Activated naive CD8-positive, alpha-beta T cell treated with anti-CD3 and anti-CD28 coated beads, Interleukin-2, amount 10 ng/mL, durations not matched to agents 7 days and 5 days (primary cell): ENCODE data around the gene MUS81. TPM values are rescaled to one million over a fixed set of nuclear protein-coding genes. Genes with fewer than 3 reads are reported as not detected.
A peak's percentile ranks its signal among the peaks of the same experiment; 100 is the strongest.

Experiments used
- ATAC-seq: fragments of 150-1000 bp; cut with Tn5 transposase; one replicate; pipeline ENCODE4 v1.10.0; 2021; ENCODE audit warnings: low read depth, moderate library complexity
- POLR2A ChIA-PET: fragments of 350-600 bp; sonication (Branson Sonifier 250); formaldehyde crosslinking; loops from one replicate; lab custom pipeline; 2021; ENCODE audit warnings: antibody characterized with exemption; lab: Charles Lee
- DNase-seq: peaks from one replicate; pipeline ENCODE4 v3.0.0; 2021
- H3K27ac Mint-ChIP-seq: one replicate; pipeline ENCODE4 v1.8.0; 2022; ENCODE audit warnings: mild to moderate bottlenecking, mixed read lengths
- H3K27me3 Mint-ChIP-seq: one replicate; pipeline ENCODE4 v1.8.0; 2022; ENCODE audit warnings: mild to moderate bottlenecking, moderate library complexity, mixed read lengths
- H3K36me3 Mint-ChIP-seq: one replicate; pipeline ENCODE4 v1.8.0; 2021; ENCODE audit warnings: mild to moderate bottlenecking, mixed read lengths
- H3K4me1 Mint-ChIP-seq: one replicate; pipeline ENCODE4 v1.8.0; 2021; ENCODE audit warnings: mixed read lengths
- H3K4me3 Mint-ChIP-seq: one replicate; pipeline ENCODE4 v1.8.0; 2022; ENCODE audit warnings: mild to moderate bottlenecking, moderate library complexity, mixed read lengths
- H3K9me3 Mint-ChIP-seq: one replicate; pipeline ENCODE4 v1.8.0; 2021; ENCODE audit warnings: mixed read lengths
- total RNA-seq, 2 experiments: library from RNA; stranded (reverse); gene quantifications; one replicate each; pipeline ENCODE4 v1.2.3, GENCODE V29; 2021

MUS81 gene
- total RNA-seq, 2 experiments from 2014 or later: 102 to 110 TPM

GRCh38 chr11:65851083-65851579 lies 9.1 kb upstream of the MUS81 start:
- H3K27ac Mint-ChIP-seq: no peak overlapping the region
- POLR2A ChIA-PET: interaction anchor here (0.8 to 5.6 kb wide), 9 partner anchors 10 to 39 kb away, joined by 3 to 25 read pairs (median 5); partner anchors contain the start of genes CCDC85B, MUS81 and SNX32
- H3K9me3 Mint-ChIP-seq: peaks cover 2% of the 10 kb centered on the region
- H3K4me3 Mint-ChIP-seq: no peak overlapping the region
- peaks cover 44% of the 10 kb centered on the region for H3K36me3 Mint-ChIP-seq
- DNase-seq (no peak), ATAC-seq (peak; percentile 5)
- peaks cover 3% of the 10 kb centered on the region for H3K27me3 Mint-ChIP-seq
- H3K4me1 Mint-ChIP-seq: peaks cover 24% of the 10 kb centered on the region

DNA sequence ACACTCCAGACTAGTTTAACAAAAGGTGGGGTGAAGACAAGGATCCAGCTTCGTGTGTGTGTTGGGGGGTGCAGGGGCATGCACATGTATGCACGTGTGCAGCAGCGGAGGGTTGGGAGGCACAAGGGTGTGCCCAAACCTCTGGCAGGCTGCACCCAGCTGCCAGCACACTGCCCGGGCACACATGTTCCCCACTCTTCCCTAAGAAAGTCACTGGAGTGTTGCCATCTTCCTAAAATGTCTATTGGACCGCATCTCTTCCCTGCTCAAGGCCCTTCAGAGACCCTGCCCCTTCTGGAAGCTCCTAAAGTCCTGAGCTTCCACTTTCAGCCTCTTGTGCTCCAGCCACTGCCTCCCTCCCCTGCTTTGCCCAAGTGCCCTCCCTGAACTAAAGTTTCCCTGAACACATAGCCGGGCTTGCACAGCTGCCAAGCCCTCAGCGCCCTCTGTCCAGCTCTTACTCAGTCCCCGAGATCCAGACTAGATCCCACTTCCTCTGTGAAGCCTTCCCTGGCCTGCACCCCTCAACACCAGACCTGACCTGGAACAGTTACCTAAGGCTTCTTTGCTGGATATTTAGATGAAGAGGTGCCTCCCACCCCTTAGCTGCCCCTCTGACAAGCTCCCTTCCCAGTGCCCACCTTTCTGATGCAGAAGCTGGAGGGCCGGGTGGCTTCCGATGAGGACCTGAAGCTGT lies 8.3 kb upstream of the MUS81 start:
- POLR2A ChIA-PET: interaction anchor here (0.8 to 5.6 kb wide), 11 partner anchors 9 to 38 kb away, joined by 3 to 25 read pairs (median 5); partner anchors contain the start of genes CCDC85B, MUS81 and SNX32
- DNase-seq: no peak
- peaks cover 3% of the 10 kb centered on the region for H3K27me3 Mint-ChIP-seq
- peaks cover 2% of the 10 kb centered on the region for H3K9me3 Mint-ChIP-seq
- peak overlapping the region; percentile 33 for H3K27ac Mint-ChIP-seq
- no peak for ATAC-seq
- no peak overlapping the region for H3K4me3 Mint-ChIP-seq
- H3K4me1 Mint-ChIP-seq: peaks cover 31% of the 10 kb centered on the region
- H3K36me3 Mint-ChIP-seq: peaks cover 52% of the 10 kb centered on the region

- Mint-ChIP-seq H3K4me3 (no peak overlapping the region), H3K36me3 (peaks cover 52% of the 10 kb centered on the region), H3K9me3 (peaks cover 2% of the 10 kb centered on the region), H3K4me1 (peaks cover 31% of the 10 kb centered on the region), H3K27ac (no peak overlapping the region), H3K27me3 (peaks cover 3% of the 10 kb centered on the region)
- no peak for ATAC-seq
- DNase-seq: no peak
- POLR2A ChIA-PET: interaction anchor here (1.0 to 5.6 kb wide), 11 partner anchors 9 to 38 kb away, joined by 3 to 25 read pairs (median 5); partner anchors contain the start of genes CCDC85B and MUS81
Observed at GRCh38 chr11:65852508-65853245, 7.6 kb upstream of the MUS81 start.

GRCh38 chr11:65853246-65853979 lies 6.8 kb upstream of the MUS81 start:
- Mint-ChIP-seq H3K36me3 (peaks cover 52% of the 10 kb centered on the region), H3K27me3 (no peaks in the 10 kb centered on the region), H3K4me1 (peaks cover 33% of the 10 kb centered on the region), H3K4me3 (no peak overlapping the region), H3K27ac (no peak overlapping the region), H3K9me3 (peaks cover 2% of the 10 kb centered on the region)
- no peak for DNase-seq
- no peak for ATAC-seq
- POLR2A ChIA-PET: interaction anchor here (0.6 to 5.6 kb wide), 9 partner anchors 8 to 31 kb away, joined by 3 to 25 read pairs (median 5); partner anchors contain the start of gene MUS81

DNA sequence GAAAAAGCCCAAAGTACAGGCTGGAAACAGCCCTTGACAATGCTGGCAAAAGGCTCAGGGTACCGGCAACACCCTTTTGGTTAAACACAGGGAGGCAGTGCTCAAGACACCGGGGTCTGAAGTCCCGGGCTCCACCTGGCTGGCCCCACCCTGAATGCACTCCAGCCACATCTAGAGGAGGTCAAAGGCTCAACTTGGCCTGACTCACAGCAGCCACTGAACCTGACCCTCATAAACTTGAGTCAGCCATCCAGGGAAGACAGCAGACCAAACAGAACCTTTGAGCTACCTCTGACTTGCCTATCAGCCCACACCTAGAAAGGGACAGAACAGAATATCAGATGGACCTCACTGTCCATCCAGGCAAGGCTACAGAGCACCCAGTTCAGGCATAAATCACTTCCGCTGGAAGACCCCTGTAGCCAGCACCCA lies 6.1 kb upstream of the MUS81 start:
- no peaks in the 10 kb centered on the region for H3K27me3 Mint-ChIP-seq
- ATAC-seq (no peak), DNase-seq (no peak)
- POLR2A ChIA-PET: interaction anchor here (1.1 to 3.0 kb wide), 2 partner anchors 7 to 16 kb away, joined by 3 to 22 read pairs; partner anchors contain the start of gene MUS81
- peaks cover 34% of the 10 kb centered on the region for H3K4me1 Mint-ChIP-seq
- H3K9me3 Mint-ChIP-seq: peaks cover 2% of the 10 kb centered on the region
- no peak overlapping the region for H3K27ac Mint-ChIP-seq
- H3K36me3 Mint-ChIP-seq: peaks cover 52% of the 10 kb centered on the region
- H3K4me3 Mint-ChIP-seq: peak overlapping the region; percentile 24

DNA sequence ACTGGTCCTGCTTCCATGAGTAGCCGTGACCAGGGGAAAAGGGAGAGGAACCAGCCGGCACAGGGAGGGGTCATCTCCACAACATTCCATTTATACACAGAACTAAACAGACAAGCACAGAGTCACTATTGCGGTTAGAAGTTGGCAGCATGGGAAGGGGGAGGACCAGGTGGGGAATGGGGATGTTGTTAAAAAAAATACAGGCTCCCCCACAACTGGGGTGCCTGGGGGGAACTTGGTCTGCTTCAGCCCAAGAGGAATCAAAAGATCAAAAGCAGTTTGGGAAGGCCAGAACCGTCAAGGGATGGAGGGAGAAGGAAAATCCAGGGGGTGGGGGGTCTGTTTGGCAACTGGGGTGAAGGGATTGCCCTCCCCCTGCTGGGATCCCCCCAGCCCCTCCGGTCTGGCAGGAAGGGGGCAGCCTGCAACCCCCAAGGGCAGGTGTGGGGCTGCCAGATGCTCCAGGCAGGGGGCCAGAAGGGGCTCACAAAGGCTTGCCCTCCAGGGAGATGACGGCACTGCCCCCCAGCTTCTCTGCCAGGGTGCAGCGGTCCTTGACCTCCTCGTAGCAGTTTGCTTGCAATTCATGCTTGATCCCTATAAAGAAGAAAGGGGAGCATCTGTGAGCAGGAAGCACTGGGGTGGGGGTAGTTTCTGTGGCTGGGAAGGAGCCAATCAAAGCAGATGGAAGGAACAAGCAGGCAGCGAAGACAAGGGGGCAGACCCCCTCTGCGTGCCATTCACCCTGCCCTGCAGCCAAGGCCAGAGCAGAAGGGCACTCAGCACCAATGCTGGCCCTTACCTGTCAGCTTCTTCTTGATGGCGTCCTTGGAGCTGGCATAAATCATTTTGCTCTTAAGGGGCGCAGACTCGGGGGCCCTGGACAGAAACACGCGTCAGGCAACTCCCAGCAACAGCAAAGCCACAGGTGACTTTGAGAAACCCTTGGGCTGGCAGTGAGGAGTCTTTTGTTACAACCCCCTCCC lies 5.1 kb upstream of the MUS81 start:
- POLR2A ChIA-PET: interaction anchor here (0.7 kb wide), 1 partner anchor 73 kb away, joined by 3 read pairs; no protein-coding TSS in a partner anchor
- peak overlapping the region; percentile 90 for H3K4me3 Mint-ChIP-seq
- no peaks in the 10 kb centered on the region for H3K27me3 Mint-ChIP-seq
- H3K27ac Mint-ChIP-seq: peak overlapping the region; percentile 62
- H3K36me3 Mint-ChIP-seq: peaks cover 52% of the 10 kb centered on the region
- ATAC-seq (no peak), DNase-seq (no peak)
- peaks cover 2% of the 10 kb centered on the region for H3K9me3 Mint-ChIP-seq
- peaks cover 37% of the 10 kb centered on the region for H3K4me1 Mint-ChIP-seq

- ATAC-seq (no peak), DNase-seq (no peak)
- H3K27ac Mint-ChIP-seq: peak overlapping the region; percentile 79
- no peaks in the 10 kb centered on the region for H3K27me3 Mint-ChIP-seq
- POLR2A ChIA-PET: interaction anchor here (0.7 kb wide), 1 partner anchor 72 kb away, joined by 3 read pairs; no protein-coding TSS in a partner anchor
- peak overlapping the region; percentile 90 for H3K4me3 Mint-ChIP-seq
- peaks cover 37% of the 10 kb centered on the region for H3K4me1 Mint-ChIP-seq
- peaks cover 2% of the 10 kb centered on the region for H3K9me3 Mint-ChIP-seq
- H3K36me3 Mint-ChIP-seq: peaks cover 52% of the 10 kb centered on the region
Observed at GRCh38 chr11:65855927-65856363, 4.3 kb upstream of the MUS81 start.

DNA sequence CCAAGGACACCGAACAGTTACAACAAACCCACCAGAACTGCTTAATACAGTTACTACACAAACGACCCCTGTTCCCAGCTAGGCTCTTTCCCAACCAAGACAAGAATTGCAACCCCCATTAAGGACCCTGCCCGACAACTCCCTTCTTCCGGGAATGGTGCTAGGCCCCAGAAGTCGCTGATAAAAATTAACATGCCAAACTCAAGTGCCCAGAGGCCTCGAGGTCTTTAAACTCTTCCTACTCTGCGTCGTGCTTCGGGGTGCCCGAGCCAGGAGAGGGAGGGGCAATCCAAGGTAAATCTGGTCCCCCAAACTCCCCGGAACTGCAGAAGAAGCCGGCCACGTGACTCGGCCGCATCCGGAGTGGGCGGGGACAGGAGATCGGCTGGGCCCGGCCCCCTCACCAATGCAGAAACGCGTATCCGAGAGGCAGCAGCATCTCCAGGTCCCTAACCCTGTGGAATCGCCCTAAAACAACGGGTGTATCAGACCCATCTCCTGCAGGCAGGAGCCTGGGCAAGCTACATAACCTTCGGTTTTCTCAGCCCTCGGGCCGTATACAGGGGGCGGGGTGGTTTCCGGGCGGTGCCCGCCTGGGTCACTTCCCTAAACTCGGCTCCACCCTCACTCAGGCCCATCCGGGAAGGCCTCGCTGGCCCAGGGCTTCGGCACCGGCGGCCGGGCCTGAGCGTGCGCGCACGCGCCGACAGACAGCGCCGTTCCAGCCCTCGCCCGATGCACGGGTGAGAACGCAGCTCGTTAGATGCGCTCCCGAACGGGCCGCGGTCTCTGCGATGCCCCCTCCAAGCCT lies 3.3 kb upstream of the MUS81 start:
- peak; percentile 2 for ATAC-seq
- Mint-ChIP-seq H3K9me3 (no peaks in the 10 kb centered on the region), H3K27me3 (no peaks in the 10 kb centered on the region), H3K27ac (peak overlapping the region; percentile 79), H3K4me3 (peak overlapping the region; percentile 90), H3K4me1 (peaks cover 42% of the 10 kb centered on the region), H3K36me3 (peaks cover 44% of the 10 kb centered on the region)
- POLR2A ChIA-PET: interaction anchor here (0.8 to 8.3 kb wide), 8 partner anchors 9 to 145 kb away, joined by 3 to 304 read pairs (median 6); partner anchors contain the start of genes C11orf68, CCDC85B, CTSW and FIBP
- peak; percentile 91 for DNase-seq

GRCh38 chr11:65857500-65857852 lies 2.8 kb upstream of the MUS81 start:
- DNase-seq (peak; percentile 83), ATAC-seq (peak; percentile 0)
- H3K36me3 Mint-ChIP-seq: peaks cover 40% of the 10 kb centered on the region
- H3K4me1 Mint-ChIP-seq: peaks cover 40% of the 10 kb centered on the region
- H3K9me3 Mint-ChIP-seq: no peaks in the 10 kb centered on the region
- H3K4me3 Mint-ChIP-seq: peak overlapping the region; percentile 90
- H3K27ac Mint-ChIP-seq: peak overlapping the region; percentile 79
- H3K27me3 Mint-ChIP-seq: no peaks in the 10 kb centered on the region
- POLR2A ChIA-PET: interaction anchor here (0.8 to 8.3 kb wide), 12 partner anchors 9 to 146 kb away, joined by 3 to 304 read pairs (median 8); partner anchors contain the start of genes C11orf68, CCDC85B, CTSW and EFEMP2

- POLR2A ChIA-PET: interaction anchor here (0.6 to 8.3 kb wide), 20 partner anchors 8 to 410 kb away, joined by 3 to 304 read pairs (median 8); partner anchors contain the start of genes C11orf68, CCDC85B, CTSW and EFEMP2
- DNase-seq: peak; percentile 97
- H3K4me1 Mint-ChIP-seq: peaks cover 46% of the 10 kb centered on the region
Observed at GRCh38 chr11:65857853-65858680, 2.2 kb upstream of the MUS81 start, which contains the start of gene CFL1. TSS of gene CFL1 (minus strand) at chr11:65858180. CDS start at chr11:65858099, 81 bp downstream.

More at GRCh38 chr11:65857853-65858680, 2.2 kb upstream of the MUS81 start, which contains the start of gene CFL1:
- peak; percentile 60 for ATAC-seq
- Mint-ChIP-seq H3K4me3 (peak within 1 kb of the TSS; percentile 91), H3K27ac (peak within 1 kb of the TSS; percentile 93), H3K9me3 (no peaks in the 10 kb centered on the region), H3K36me3 (peaks cover 43% of the 10 kb centered on the region), H3K27me3 (no peaks in the 10 kb centered on the region)
